ENCODE data around the gene SYNGR4. TPM values are rescaled to one million over a fixed set of nuclear protein-coding genes. Genes with fewer than 3 reads are reported as not detected.
"Not testable (repeated sequence)": the region's sequence is repeated elsewhere in the genome, so short reads cannot be mapped to it uniquely, and the experiment has no call there.

Gene SYNGR4
- polyA plus RNA-seq, 1 donor (not counting 4 experiments of a cell fraction or from before 2014, with no cell fraction given): not detected

DNA sequence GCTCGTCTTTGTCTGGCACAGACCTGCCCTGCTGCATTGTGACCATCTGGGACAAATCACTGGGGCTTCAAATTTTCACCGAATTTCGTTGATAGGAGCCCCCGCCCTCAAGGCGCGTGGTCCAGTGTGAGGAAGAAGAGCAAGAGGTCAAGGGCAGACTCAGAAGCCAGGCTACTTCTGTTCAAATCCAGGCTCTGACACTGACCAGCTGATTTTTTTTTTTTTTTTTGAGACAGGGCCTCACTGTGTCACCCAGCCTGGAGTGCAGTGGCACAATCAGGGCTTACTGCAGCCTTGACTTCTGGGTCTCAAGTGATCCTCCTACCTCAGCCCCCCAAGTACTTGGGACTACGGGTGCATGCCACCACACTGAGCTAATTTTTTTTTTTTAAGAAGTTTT, 7.2 kb downstream of the SYNGR4 start:
- Histone ChIP-seq H3K9me1 (ENCODE audit: control insufficient read depth, extremely low read depth, insufficient read depth, low read length) (no peaks in the 10 kb centered on the region), H2AFZ (ENCODE audit: control insufficient read depth, low read length) (no peak overlapping the region), H3K4me3 (ENCODE audit: control insufficient read depth in 2 of 3, extremely low read depth in 1 of 3, insufficient read depth in 2 of 3, low read depth in 1 of 3, low read length in 3 of 3) (no peak overlapping the region), H3K79me2 (ENCODE audit: control insufficient read depth, insufficient read depth, low read length) (no peaks in the 10 kb centered on the region), H3K27me3 (ENCODE audit: control insufficient read depth, extremely low read depth, insufficient read depth, low read length) (no peaks in the 10 kb centered on the region), H3K4me1 (ENCODE audit: control insufficient read depth, extremely low read depth, insufficient read depth, low read length) (no peaks in the 10 kb centered on the region), H3K36me3 (ENCODE audit: control insufficient read depth in 2 of 2, extremely low read depth in 1 of 2, insufficient read depth in 2 of 2, low read length in 2 of 2) (no peaks in the 10 kb centered on the region), H3K4me2 (ENCODE audit: control insufficient read depth, extremely low read depth, insufficient read depth, low read depth, low read length) (no peak overlapping the region), H3K9ac (ENCODE audit: control insufficient read depth, extremely low read depth, insufficient read depth, low read length) (no peak overlapping the region), H4K20me1 (ENCODE audit: control insufficient read depth, extremely low read depth, insufficient read depth, low read length) (no peaks in the 10 kb centered on the region), H3K27ac (ENCODE audit: control insufficient read depth, insufficient read depth, low read length) (no peak overlapping the region), H3K9me3 (ENCODE audit: control insufficient read depth, low read depth, low read length) (no peaks in the 10 kb centered on the region)
- FAIRE-seq (no peak), DNase-seq (ENCODE audit: low read depth, low spot score) (no peak)
- TF ChIP-seq, protein P1, sequence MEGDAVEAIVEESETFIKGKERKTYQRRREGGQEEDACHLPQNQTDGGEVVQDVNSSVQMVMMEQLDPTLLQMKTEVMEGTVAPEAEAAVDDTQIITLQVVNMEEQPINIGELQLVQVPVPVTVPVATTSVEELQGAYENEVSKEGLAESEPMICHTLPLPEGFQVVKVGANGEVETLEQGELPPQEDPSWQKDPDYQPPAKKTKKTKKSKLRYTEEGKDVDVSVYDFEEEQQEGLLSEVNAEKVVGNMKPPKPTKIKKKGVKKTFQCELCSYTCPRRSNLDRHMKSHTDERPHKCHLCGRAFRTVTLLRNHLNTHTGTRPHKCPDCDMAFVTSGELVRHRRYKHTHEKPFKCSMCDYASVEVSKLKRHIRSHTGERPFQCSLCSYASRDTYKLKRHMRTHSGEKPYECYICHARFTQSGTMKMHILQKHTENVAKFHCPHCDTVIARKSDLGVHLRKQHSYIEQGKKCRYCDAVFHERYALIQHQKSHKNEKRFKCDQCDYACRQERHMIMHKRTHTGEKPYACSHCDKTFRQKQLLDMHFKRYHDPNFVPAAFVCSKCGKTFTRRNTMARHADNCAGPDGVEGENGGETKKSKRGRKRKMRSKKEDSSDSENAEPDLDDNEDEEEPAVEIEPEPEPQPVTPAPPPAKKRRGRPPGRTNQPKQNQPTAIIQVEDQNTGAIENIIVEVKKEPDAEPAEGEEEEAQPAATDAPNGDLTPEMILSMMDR (optimal IDR thresholded peaks at IDR 0.05 in 1 of 3, IDR thresholded peaks at IDR 0.05 in 1 of 3, conservative IDR thresholded peaks at IDR 0.05 in 1 of 3; ENCODE audit: extremely low read depth in 1 of 3, insufficient read depth in 2 of 3, low read length in 3 of 3): no peak
- TF ChIP-seq EZH2 (IDR thresholded peaks at IDR 0.05; ENCODE audit: low read length): no peak
- dilution Hi-C loops (cut with MboI; ENCODE audit: extremely low pct_ligation_motif_present, low sequenced_read_pairs): no loop called here

DNA sequence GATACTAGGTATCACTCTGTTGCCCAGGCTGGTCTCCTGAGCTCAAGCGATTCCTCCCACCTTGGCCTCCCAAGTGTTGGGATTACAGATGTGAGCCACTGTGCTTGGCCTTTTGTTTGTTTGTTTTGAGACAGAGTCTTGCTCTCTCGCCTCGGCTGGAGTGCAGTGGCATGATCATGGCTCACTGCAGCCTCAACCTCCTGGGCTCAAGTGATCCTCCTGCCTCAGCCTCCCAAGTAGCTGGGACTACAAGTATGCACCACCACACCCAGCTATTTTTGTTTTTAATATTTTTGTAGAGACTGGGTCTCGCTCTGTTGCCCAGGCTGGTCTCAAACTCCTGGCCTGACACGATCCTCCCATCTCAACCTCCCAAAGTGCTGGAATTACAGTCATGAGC, 7.6 kb downstream of the SYNGR4 start:
- not testable (repeated sequence) for DNase-seq (ENCODE audit: low read depth, low spot score); H3K36me3 ChIP-seq (ENCODE audit: control insufficient read depth in 2 of 2, extremely low read depth in 1 of 2, insufficient read depth in 2 of 2, low read length in 2 of 2)

DNA sequence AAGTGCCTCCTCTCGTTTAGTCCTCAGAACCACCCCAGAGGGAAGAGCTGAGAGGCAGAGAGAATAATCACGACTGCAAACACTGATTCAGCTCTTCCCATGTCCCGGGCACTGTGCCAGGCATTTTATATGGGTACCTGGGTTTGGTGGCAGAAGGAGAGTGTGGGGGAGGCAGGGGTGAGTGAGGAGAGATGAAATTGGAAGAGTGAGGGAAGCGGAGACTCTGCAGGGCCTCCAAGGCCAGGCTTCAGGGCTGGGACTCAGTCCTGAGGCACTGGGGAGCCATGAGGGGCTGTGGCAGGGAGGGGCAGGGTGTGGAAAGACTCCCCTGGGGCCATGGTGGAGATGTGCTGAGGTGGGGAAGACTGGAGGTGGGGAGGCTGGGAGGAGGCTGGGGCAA, 8.7 kb downstream of the SYNGR4 start:
- H3K79me2 ChIP-seq (ENCODE audit: control insufficient read depth, insufficient read depth, low read length): no peaks in the 10 kb centered on the region
- H3K9me3 ChIP-seq (ENCODE audit: control insufficient read depth, low read depth, low read length): no peaks in the 10 kb centered on the region
- no peaks in the 10 kb centered on the region for H3K9me1 ChIP-seq (ENCODE audit: control insufficient read depth, extremely low read depth, insufficient read depth, low read length)
- no peak overlapping the region for H2AFZ ChIP-seq (ENCODE audit: control insufficient read depth, low read length)
- no peak overlapping the region for H3K4me2 ChIP-seq (ENCODE audit: control insufficient read depth, extremely low read depth, insufficient read depth, low read depth, low read length)
- no peak overlapping the region for H3K4me3 ChIP-seq (ENCODE audit: control insufficient read depth in 2 of 3, extremely low read depth in 1 of 3, insufficient read depth in 2 of 3, low read depth in 1 of 3, low read length in 3 of 3)
- H3K9ac ChIP-seq (ENCODE audit: control insufficient read depth, extremely low read depth, insufficient read depth, low read length): no peak overlapping the region
- FAIRE-seq: no peak
- H3K27me3 ChIP-seq (ENCODE audit: control insufficient read depth, extremely low read depth, insufficient read depth, low read length): no peaks in the 10 kb centered on the region
- no peaks in the 10 kb centered on the region for H4K20me1 ChIP-seq (ENCODE audit: control insufficient read depth, extremely low read depth, insufficient read depth, low read length)
- no peaks in the 10 kb centered on the region for H3K36me3 ChIP-seq (ENCODE audit: control insufficient read depth in 2 of 2, extremely low read depth in 1 of 2, insufficient read depth in 2 of 2, low read length in 2 of 2)
- TF ChIP-seq, protein P1 (optimal IDR thresholded peaks at IDR 0.05 in 1 of 3, IDR thresholded peaks at IDR 0.05 in 1 of 3, conservative IDR thresholded peaks at IDR 0.05 in 1 of 3; ENCODE audit: extremely low read depth in 1 of 3, insufficient read depth in 2 of 3, low read length in 3 of 3): no peak
- no peak for TF ChIP-seq EZH2 (IDR thresholded peaks at IDR 0.05; ENCODE audit: low read length)
- H3K4me1 ChIP-seq (ENCODE audit: control insufficient read depth, extremely low read depth, insufficient read depth, low read length): no peaks in the 10 kb centered on the region
- no peak overlapping the region for H3K27ac ChIP-seq (ENCODE audit: control insufficient read depth, insufficient read depth, low read length)
- no peak for DNase-seq (ENCODE audit: low read depth, low spot score)
- dilution Hi-C loops (cut with MboI; ENCODE audit: extremely low pct_ligation_motif_present, low sequenced_read_pairs): no loop called here

More for the DNA sequence above, 7.6 kb downstream of the SYNGR4 start:
- FAIRE-seq; H3K9me1 ChIP-seq (ENCODE audit: control insufficient read depth, extremely low read depth, insufficient read depth, low read length); H3K4me3 ChIP-seq (ENCODE audit: control insufficient read depth in 2 of 3, extremely low read depth in 1 of 3, insufficient read depth in 2 of 3, low read depth in 1 of 3, low read length in 3 of 3); H3K9ac ChIP-seq (ENCODE audit: control insufficient read depth, extremely low read depth, insufficient read depth, low read length); H3K27ac ChIP-seq (ENCODE audit: control insufficient read depth, insufficient read depth, low read length); H3K4me1 ChIP-seq (ENCODE audit: control insufficient read depth, extremely low read depth, insufficient read depth, low read length); H3K9me3 ChIP-seq (ENCODE audit: control insufficient read depth, low read depth, low read length); H3K4me2 ChIP-seq (ENCODE audit: control insufficient read depth, extremely low read depth, insufficient read depth, low read depth, low read length); H3K27me3 ChIP-seq (ENCODE audit: control insufficient read depth, extremely low read depth, insufficient read depth, low read length); H2AFZ ChIP-seq (ENCODE audit: control insufficient read depth, low read length); H4K20me1 ChIP-seq (ENCODE audit: control insufficient read depth, extremely low read depth, insufficient read depth, low read length); dilution Hi-C loops (cut with MboI; ENCODE audit: extremely low pct_ligation_motif_present, low sequenced_read_pairs); H3K79me2 ChIP-seq (ENCODE audit: control insufficient read depth, insufficient read depth, low read length): not testable (repeated sequence)

Data from keratinocyte (primary cell).